Measurements from ENCODE around the gene ADAMTS18.

- TF ChIP-seq POLR2A (IDR thresholded peaks at IDR 0.05; ENCODE audit: low read depth, low read length) = no peak
- no peak for TF ChIP-seq TAF1 (IDR thresholded peaks at IDR 0.05; ENCODE audit: borderline replicate concordance, low read depth, low read length)
Measured at GRCh38 chr16:77470851-77471250, 36.0 kb upstream of the ADAMTS18 start.
